ENCODE results near the gene PHC3. TPM values are rescaled to one million over a fixed set of nuclear protein-coding genes. Genes with fewer than 3 reads are reported as not detected.

The PHC3 gene
- total and polyA plus RNA-seq, 2 donors (not counting 1 experiment from before 2014, with no cell fraction given): 36.0 to 63.2 TPM

GRCh38 chr3:170098753-170099152, 82.8 kb downstream of the PHC3 start:
- Histone ChIP-seq H4K20me1 (ENCODE audit: control insufficient read depth, extremely low read depth, insufficient read depth, low read length) (no peaks in the 10 kb centered on the region), H3K4me3 (replicated peaks in 1 of 4; ENCODE audit: control extremely low read depth in 1 of 4, insufficient read depth in 1 of 4, low read depth in 3 of 4, low read length in 4 of 4) (no peak overlapping the region), H3K4me2 (ENCODE audit: extremely low read depth, insufficient read depth, low read length) (no peak overlapping the region), H3K36me3 (ENCODE audit: control insufficient read depth, insufficient read depth, low read length) (peaks cover 10% of the 10 kb centered on the region), H3K27me3 (ENCODE audit: control insufficient read depth, insufficient read depth, low read length) (no peaks in the 10 kb centered on the region), H2AFZ (ENCODE audit: low read length) (no peak overlapping the region), H3K4me1 (ENCODE audit: control insufficient read depth, extremely low read depth, insufficient read depth, low read length) (no peaks in the 10 kb centered on the region), H3K79me2 (ENCODE audit: control insufficient read depth, insufficient read depth, low read length) (no peaks in the 10 kb centered on the region), H3K27ac (ENCODE audit: insufficient read depth, low read length) (no peak overlapping the region), H3K9ac (ENCODE audit: insufficient read depth, low read length) (no peak overlapping the region), H3K9me3 (ENCODE audit: control insufficient read depth, insufficient read depth, low read depth, low read length) (no peaks in the 10 kb centered on the region)
- DNase-seq (ENCODE audit: low read depth in 2 of 2): peak in 1 of 2 donors; percentile 6
- no peak for TF ChIP-seq EZH2 (IDR thresholded peaks at IDR 0.05; ENCODE audit: low read length, missing control alignments)
- TF ChIP-seq, protein P1, sequence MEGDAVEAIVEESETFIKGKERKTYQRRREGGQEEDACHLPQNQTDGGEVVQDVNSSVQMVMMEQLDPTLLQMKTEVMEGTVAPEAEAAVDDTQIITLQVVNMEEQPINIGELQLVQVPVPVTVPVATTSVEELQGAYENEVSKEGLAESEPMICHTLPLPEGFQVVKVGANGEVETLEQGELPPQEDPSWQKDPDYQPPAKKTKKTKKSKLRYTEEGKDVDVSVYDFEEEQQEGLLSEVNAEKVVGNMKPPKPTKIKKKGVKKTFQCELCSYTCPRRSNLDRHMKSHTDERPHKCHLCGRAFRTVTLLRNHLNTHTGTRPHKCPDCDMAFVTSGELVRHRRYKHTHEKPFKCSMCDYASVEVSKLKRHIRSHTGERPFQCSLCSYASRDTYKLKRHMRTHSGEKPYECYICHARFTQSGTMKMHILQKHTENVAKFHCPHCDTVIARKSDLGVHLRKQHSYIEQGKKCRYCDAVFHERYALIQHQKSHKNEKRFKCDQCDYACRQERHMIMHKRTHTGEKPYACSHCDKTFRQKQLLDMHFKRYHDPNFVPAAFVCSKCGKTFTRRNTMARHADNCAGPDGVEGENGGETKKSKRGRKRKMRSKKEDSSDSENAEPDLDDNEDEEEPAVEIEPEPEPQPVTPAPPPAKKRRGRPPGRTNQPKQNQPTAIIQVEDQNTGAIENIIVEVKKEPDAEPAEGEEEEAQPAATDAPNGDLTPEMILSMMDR (conservative IDR thresholded peaks at IDR 0.05 in 1 of 2, IDR thresholded peaks at IDR 0.05 in 1 of 2; ENCODE audit: low read depth in 1 of 2, low read length in 2 of 2): no peak

GRCh38 chr3:170096342-170096741, 85.2 kb downstream of the PHC3 start:
- H3K4me2 ChIP-seq (ENCODE audit: extremely low read depth, insufficient read depth, low read length): no peak overlapping the region
- no peaks in the 10 kb centered on the region for H3K4me1 ChIP-seq (ENCODE audit: control insufficient read depth, extremely low read depth, insufficient read depth, low read length)
- no peak for DNase-seq (ENCODE audit: low read depth in 2 of 2)
- no peaks in the 10 kb centered on the region for H3K27me3 ChIP-seq (ENCODE audit: control insufficient read depth, insufficient read depth, low read length)
- H3K9ac ChIP-seq (ENCODE audit: insufficient read depth, low read length): no peak overlapping the region
- H4K20me1 ChIP-seq (ENCODE audit: control insufficient read depth, extremely low read depth, insufficient read depth, low read length): no peaks in the 10 kb centered on the region
- no peak overlapping the region for H3K27ac ChIP-seq (ENCODE audit: insufficient read depth, low read length)
- TF ChIP-seq EZH2 (IDR thresholded peaks at IDR 0.05; ENCODE audit: low read length, missing control alignments): no peak
- TF ChIP-seq, protein P1 (conservative IDR thresholded peaks at IDR 0.05 in 1 of 2, IDR thresholded peaks at IDR 0.05 in 1 of 2; ENCODE audit: low read depth in 1 of 2, low read length in 2 of 2): no peak
- no peaks in the 10 kb centered on the region for H3K9me3 ChIP-seq (ENCODE audit: control insufficient read depth, insufficient read depth, low read depth, low read length)
- H3K79me2 ChIP-seq (ENCODE audit: control insufficient read depth, insufficient read depth, low read length): no peaks in the 10 kb centered on the region
- H3K4me3 ChIP-seq (replicated peaks in 1 of 4; ENCODE audit: control extremely low read depth in 1 of 4, insufficient read depth in 1 of 4, low read depth in 3 of 4, low read length in 4 of 4): no peak overlapping the region
- peaks cover 7% of the 10 kb centered on the region for H3K36me3 ChIP-seq (ENCODE audit: control insufficient read depth, insufficient read depth, low read length)
- H2AFZ ChIP-seq (ENCODE audit: low read length): no peak overlapping the region

DNA sequence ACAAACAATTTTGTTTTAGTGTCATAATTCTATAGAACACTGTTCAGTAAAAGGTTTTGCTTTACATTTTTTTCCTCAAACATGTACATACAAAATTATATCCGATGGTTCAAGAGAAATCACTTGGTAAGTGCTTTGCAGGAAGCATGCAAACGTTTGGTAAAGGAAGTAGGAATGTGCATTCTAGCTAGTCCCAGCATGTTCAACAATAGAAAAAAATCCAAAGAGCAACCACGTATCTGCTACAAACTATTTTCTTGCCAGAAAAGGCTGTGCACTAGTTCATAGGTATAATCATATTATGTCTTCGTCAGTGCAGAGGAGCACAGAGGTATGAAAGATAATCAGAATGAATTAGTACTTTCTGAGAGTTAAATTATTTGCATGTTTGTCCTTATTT, 85.8 kb downstream of the PHC3 start:
- H2AFZ ChIP-seq (ENCODE audit: low read length): no peak overlapping the region
- no peak overlapping the region for H3K4me3 ChIP-seq (replicated peaks in 1 of 4; ENCODE audit: control extremely low read depth in 1 of 4, insufficient read depth in 1 of 4, low read depth in 3 of 4, low read length in 4 of 4)
- no peaks in the 10 kb centered on the region for H3K9me3 ChIP-seq (ENCODE audit: control insufficient read depth, insufficient read depth, low read depth, low read length)
- H3K27me3 ChIP-seq (ENCODE audit: control insufficient read depth, insufficient read depth, low read length): no peaks in the 10 kb centered on the region
- no peak for TF ChIP-seq EZH2 (IDR thresholded peaks at IDR 0.05; ENCODE audit: low read length, missing control alignments)
- TF ChIP-seq, protein P1 (conservative IDR thresholded peaks at IDR 0.05 in 1 of 2, IDR thresholded peaks at IDR 0.05 in 1 of 2; ENCODE audit: low read depth in 1 of 2, low read length in 2 of 2): no peak
- DNase-seq (ENCODE audit: low read depth in 2 of 2): no peak
- peaks cover 7% of the 10 kb centered on the region for H3K36me3 ChIP-seq (ENCODE audit: control insufficient read depth, insufficient read depth, low read length)
- H3K79me2 ChIP-seq (ENCODE audit: control insufficient read depth, insufficient read depth, low read length): no peaks in the 10 kb centered on the region
- H3K4me1 ChIP-seq (ENCODE audit: control insufficient read depth, extremely low read depth, insufficient read depth, low read length): no peaks in the 10 kb centered on the region
- H3K9ac ChIP-seq (ENCODE audit: insufficient read depth, low read length): no peak overlapping the region
- no peak overlapping the region for H3K27ac ChIP-seq (ENCODE audit: insufficient read depth, low read length)
- H3K4me2 ChIP-seq (ENCODE audit: extremely low read depth, insufficient read depth, low read length): no peak overlapping the region
- H4K20me1 ChIP-seq (ENCODE audit: control insufficient read depth, extremely low read depth, insufficient read depth, low read length): no peaks in the 10 kb centered on the region
